OCI-LY7 (cell line): ENCODE results near the gene ANO6. TPM values are rescaled to one million over a fixed set of nuclear protein-coding genes. Genes with fewer than 3 reads are reported as not detected.

Experiments
- BruUV-seq: library from RNA; stranded (reverse); fragments of 400-500 nt; replicated peaks from 2 replicates; lab custom pipeline; 2021; lab: Mats Ljungman, UMichigan
- CTCF ChIA-PET: fragments of 300-600 bp; sonication (Branson Sonifier 250); formaldehyde crosslinking; loops from one replicate; lab custom pipeline; 2022; ENCODE audit warnings: antibody characterized with exemption; ENCODE audit not compliant: unreplicated experiment; lab: Charles Lee
- POLR2A ChIA-PET: fragments of 300-600 bp; sonication (Branson Sonifier 250); formaldehyde crosslinking; loops from one replicate; lab custom pipeline; 2022; ENCODE audit warnings: antibody characterized with exemption; lab: Charles Lee
- DNase-seq: peaks from one replicate; pipeline ENCODE4 v3.0.0-alpha.2; 2015; ENCODE audit warnings: low spot score
- H2AFZ ChIP-seq: fragments of 200-600 bp; sonication (generic), shearing (Covaris generic); 2 replicates; pipeline ENCODE4 v1.6.1; 2014; ENCODE audit warnings: mild to moderate bottlenecking, antibody characterized with exemption, low read length, moderate library complexity
- H3K27ac ChIP-seq: fragments of 200-600 bp; sonication (generic); 2 replicates; pipeline ENCODE4 v1.5.1; 2014; ENCODE audit warnings: mixed run types, low read depth, mild to moderate bottlenecking, moderate library complexity, low read length, inconsistent platforms; ENCODE audit not compliant: poor library complexity, severe bottlenecking
- H3K36me3 ChIP-seq: fragments of 200-600 bp; sonication (generic); 2 replicates; pipeline ENCODE4 v1.6.1; 2014; ENCODE audit warnings: mild to moderate bottlenecking, antibody characterized with exemption, low read length, moderate library complexity, mixed read lengths; ENCODE audit not compliant: insufficient read depth
- H3K4me1 ChIP-seq: fragments of 200-600 bp; sonication (generic); 2 replicates; pipeline ENCODE4 v1.5.1; 2014; ENCODE audit warnings: mild to moderate bottlenecking, low read length; ENCODE audit not compliant: insufficient read depth, poor library complexity, severe bottlenecking
- H3K4me2 ChIP-seq: fragments of 200-600 bp; sonication (generic); 2 replicates; pipeline ENCODE4 v1.6.1; 2014; ENCODE audit warnings: mild to moderate bottlenecking, low read length
- H3K4me3 ChIP-seq: fragments of 200-600 bp; sonication (generic); 2 replicates; pipeline ENCODE4 v1.5.1; 2014; ENCODE audit warnings: mild to moderate bottlenecking, low read depth, low read length; ENCODE audit not compliant: poor library complexity, severe bottlenecking
- H3K79me2 ChIP-seq: fragments of 200-600 bp; sonication (generic); 2 replicates; pipeline ENCODE4 v1.6.1; 2016; ENCODE audit warnings: low read depth, mild to moderate bottlenecking, low read length, moderate library complexity, mixed read lengths; ENCODE audit not compliant: insufficient read depth
- H3K9me2 ChIP-seq: fragments of 200-600 bp; sonication (generic); 2 replicates; pipeline ENCODE4 v1.6.1; 2016; ENCODE audit warnings: mild to moderate bottlenecking, low read length, mixed read lengths; ENCODE audit not compliant: insufficient read depth
- H3K9me3 ChIP-seq: fragments of 200-600 bp; sonication (generic); 2 replicates; pipeline ENCODE4 v1.6.1; 2014; ENCODE audit warnings: mild to moderate bottlenecking, mixed run types, low read length, mixed read lengths
- H4K20me1 ChIP-seq: fragments of 200-600 bp; sonication (generic); 2 replicates; pipeline ENCODE4 v1.6.1; 2014; ENCODE audit warnings: mild to moderate bottlenecking, antibody characterized with exemption, low read length, moderate library complexity, mixed read lengths; ENCODE audit not compliant: insufficient read depth
- EZH2phosphoT487 ChIP-seq: fragments of 200-600 bp; sonication (generic); IDR thresholded peaks from 2 replicates; pipeline ENCODE4 v1.6.1; 2018; ENCODE audit warnings: low read depth, borderline replicate concordance, mild to moderate bottlenecking, mixed run types, antibody characterized with exemption, low read length, moderate library complexity, mixed read lengths
- intact Hi-C: fragments of 100-400 bp; cut with micrococcal nuclease; formaldehyde crosslinking; loops from one replicate; pipeline ENCODE4 v1.10.0; 2022; ENCODE audit not compliant: unreplicated experiment
- total RNA-seq, 2 experiments: library from RNA; depleted of rRNA in 1 of 2; stranded (reverse); fragments of >200 nt in 1 of 2; shearing (Covaris generic) in 1 of 2; gene quantifications; 2 replicates each; pipeline ENCODE4 v1.2.3, GENCODE V29; 2014 to 2022
- TF ChIP-seq, protein P1 (sequence below): fragments of 200-600 bp; sonication (generic); conservative IDR thresholded peaks from 2 replicates; pipeline ENCODE4 v1.5.1; 2014; ENCODE audit warnings: mild to moderate bottlenecking, antibody characterized with exemption, low read length, moderate library complexity, mixed read lengths

Gene ANO6
- total RNA-seq, 2 experiments from 2014 or later: 15.0 to 17.7 TPM

DNA sequence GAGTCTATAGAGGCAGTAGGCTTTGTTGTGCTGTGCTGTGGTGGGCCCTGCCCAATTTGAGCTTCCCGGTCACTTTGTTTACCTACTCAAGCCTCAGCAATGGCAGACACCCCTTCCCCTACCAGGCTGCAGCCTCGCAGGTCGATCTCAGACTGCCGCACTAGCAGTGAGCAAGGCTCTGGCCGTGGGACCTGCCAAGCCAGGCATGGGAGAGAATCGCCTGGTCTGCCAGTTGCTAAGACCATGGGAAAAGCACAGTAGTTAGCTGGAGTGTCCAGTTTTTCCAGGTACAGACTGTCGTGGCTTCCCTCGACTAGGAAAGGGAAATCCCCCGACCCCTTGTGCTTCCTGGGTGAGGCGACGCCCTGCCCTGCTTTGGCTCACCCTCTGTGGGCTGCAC is 26.3 kb downstream of the ANO6 start:
- peaks cover 12% of the 10 kb centered on the region for H3K4me1 ChIP-seq
- ChIA-PET CTCF (no interaction called here), POLR2A (interaction anchor here (1.8 kb wide), 1 partner anchor 10 kb away, joined by 4 read pairs; no protein-coding TSS in a partner anchor)
- no peak overlapping the region for H2AFZ ChIP-seq
- no peaks in the 10 kb centered on the region; the same call in 1 of the 2 replicates for H3K79me2 ChIP-seq
- no peaks in the 10 kb centered on the region for H3K9me3 ChIP-seq
- no TSS peak for BruUV-seq
- no peak overlapping the region for H3K4me2 ChIP-seq
- H3K36me3 ChIP-seq: no peaks in the 10 kb centered on the region
- H3K27ac ChIP-seq: no peak overlapping the region
- H3K4me3 ChIP-seq: no peak overlapping the region
- intact Hi-C loops: no loop called here
- no peaks in the 10 kb centered on the region for H3K9me2 ChIP-seq
- TF ChIP-seq, protein P1, sequence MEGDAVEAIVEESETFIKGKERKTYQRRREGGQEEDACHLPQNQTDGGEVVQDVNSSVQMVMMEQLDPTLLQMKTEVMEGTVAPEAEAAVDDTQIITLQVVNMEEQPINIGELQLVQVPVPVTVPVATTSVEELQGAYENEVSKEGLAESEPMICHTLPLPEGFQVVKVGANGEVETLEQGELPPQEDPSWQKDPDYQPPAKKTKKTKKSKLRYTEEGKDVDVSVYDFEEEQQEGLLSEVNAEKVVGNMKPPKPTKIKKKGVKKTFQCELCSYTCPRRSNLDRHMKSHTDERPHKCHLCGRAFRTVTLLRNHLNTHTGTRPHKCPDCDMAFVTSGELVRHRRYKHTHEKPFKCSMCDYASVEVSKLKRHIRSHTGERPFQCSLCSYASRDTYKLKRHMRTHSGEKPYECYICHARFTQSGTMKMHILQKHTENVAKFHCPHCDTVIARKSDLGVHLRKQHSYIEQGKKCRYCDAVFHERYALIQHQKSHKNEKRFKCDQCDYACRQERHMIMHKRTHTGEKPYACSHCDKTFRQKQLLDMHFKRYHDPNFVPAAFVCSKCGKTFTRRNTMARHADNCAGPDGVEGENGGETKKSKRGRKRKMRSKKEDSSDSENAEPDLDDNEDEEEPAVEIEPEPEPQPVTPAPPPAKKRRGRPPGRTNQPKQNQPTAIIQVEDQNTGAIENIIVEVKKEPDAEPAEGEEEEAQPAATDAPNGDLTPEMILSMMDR: no peak
- TF ChIP-seq EZH2phosphoT487: no peak
- H4K20me1 ChIP-seq: no peaks in the 10 kb centered on the region
- no peak for DNase-seq

DNA sequence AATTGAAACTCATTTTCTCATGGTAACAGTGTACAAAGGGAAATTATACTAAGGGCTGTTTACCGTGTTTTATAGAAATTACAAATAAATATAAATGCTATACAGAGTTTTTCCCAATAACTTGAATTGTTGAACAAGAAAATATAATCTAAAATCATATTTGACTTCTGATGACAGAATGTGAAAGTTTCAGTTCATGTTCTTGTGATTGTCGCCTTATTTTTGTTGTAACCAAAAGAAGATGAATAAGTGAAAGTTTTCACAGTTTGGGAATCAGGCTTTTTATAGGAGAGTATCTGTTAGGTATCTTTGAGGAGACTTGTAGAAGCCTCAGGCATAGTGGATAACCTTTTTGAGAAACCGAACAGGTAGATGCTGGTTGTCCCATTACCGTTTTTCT is 28.1 kb downstream of the ANO6 start:
- H4K20me1 ChIP-seq: no peaks in the 10 kb centered on the region
- H3K79me2 ChIP-seq: no peaks in the 10 kb centered on the region; the same call in 1 of the 2 replicates
- no peak overlapping the region for H2AFZ ChIP-seq
- ChIA-PET POLR2A (no interaction called here), CTCF (no interaction called here)
- no peaks in the 10 kb centered on the region for H3K9me3 ChIP-seq
- H3K9me2 ChIP-seq: no peaks in the 10 kb centered on the region
- TF ChIP-seq, protein P1: no peak
- no peak for TF ChIP-seq EZH2phosphoT487
- BruUV-seq: no TSS peak
- H3K4me1 ChIP-seq: peaks cover 12% of the 10 kb centered on the region
- DNase-seq: no peak
- H3K36me3 ChIP-seq: no peaks in the 10 kb centered on the region
- H3K4me3 ChIP-seq: no peak overlapping the region
- H3K27ac ChIP-seq: no peak overlapping the region
- intact Hi-C loops: no loop called here
- H3K4me2 ChIP-seq: peak overlapping the region; percentile 38

DNA sequence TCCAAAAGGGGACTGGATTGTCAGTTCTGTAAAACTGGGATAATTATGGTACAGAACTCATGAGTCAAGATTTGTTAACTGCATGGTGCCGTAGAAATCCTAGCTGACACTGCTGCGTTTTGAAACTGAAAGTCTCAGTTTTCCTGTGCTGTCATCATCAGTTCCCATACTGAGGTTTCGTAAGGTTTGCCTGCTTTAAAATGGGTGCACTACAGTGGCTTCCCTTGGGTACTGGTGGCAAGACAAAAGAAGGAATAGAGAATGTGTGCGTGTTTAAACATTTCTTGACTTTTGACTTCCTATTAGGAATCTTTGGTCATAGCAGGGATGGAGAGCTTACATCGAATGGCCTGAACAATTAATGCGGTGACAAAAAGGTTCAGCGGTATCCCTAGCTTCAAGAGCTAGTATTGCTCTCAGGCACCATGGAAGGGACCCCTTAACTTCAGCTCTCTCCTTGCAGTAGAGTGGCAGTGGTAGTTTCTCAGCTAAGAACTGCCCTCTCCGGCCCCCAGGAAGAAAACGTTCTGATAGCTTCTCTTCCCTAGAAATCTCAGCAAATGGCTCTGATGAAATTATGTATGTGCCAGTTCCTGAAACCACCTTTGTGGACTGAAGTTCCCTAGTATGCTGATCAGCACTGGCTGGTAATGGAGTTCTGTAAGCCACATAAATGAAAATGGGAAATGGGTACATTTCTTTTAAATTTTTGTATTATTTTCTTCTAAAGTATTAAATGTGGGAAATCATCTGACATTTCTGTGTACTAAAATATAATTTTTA is 28.9 kb downstream of the ANO6 start:
- peak; percentile 8 for DNase-seq
- Histone ChIP-seq H4K20me1 (no peaks in the 10 kb centered on the region), H3K36me3 (no peaks in the 10 kb centered on the region), H2AFZ (no peak overlapping the region), H3K4me1 (peaks cover 12% of the 10 kb centered on the region), H3K4me2 (peak overlapping the region; percentile 38), H3K27ac (no peak overlapping the region), H3K4me3 (no peak overlapping the region), H3K9me2 (no peaks in the 10 kb centered on the region), H3K9me3 (no peaks in the 10 kb centered on the region), H3K79me2 (no peaks in the 10 kb centered on the region; the same call in 1 of the 2 replicates)
- TF ChIP-seq, protein P1: no peak
- TF ChIP-seq EZH2phosphoT487: no peak
- ChIA-PET POLR2A (interaction anchor here (0.6 to 1.0 kb wide), 4 partner anchors 10 to 160 kb away, joined by 3 to 4 read pairs (median 3); no protein-coding TSS in a partner anchor), CTCF (no interaction called here)
- intact Hi-C loops: no loop called here
- no TSS peak for BruUV-seq
